GM12878 (cell line): ENCODE data around the gene FUZ. TPM values are rescaled to one million over a fixed set of nuclear protein-coding genes. Genes with fewer than 3 reads are reported as not detected.
A peak's percentile ranks its signal among the peaks of the same experiment; 100 is the strongest.

ENCODE experiments used
- ATAC-seq: fragments of 200-7000 bp; cut with Tn5 transposase; 3 replicates; pipeline ENCODE4 v1.9.1; 2020; ENCODE audit warnings: mild to moderate bottlenecking, moderate library complexity
- BruUV-seq: library from RNA; stranded (reverse); fragments of 400-500 nt; replicated peaks from 2 replicates; lab custom pipeline; 2021; lab: Mats Ljungman, UMichigan
- CTCF ChIA-PET: fragments of 300-600 bp; sonication (Branson Sonifier 250); formaldehyde crosslinking; extraction: SDS; loops from one replicate; lab custom pipeline; 2021; ENCODE audit warnings: inconsistent platforms; lab: Yijun Ruan, JAX
- POLR2A ChIA-PET: fragments of 350-600 bp; formaldehyde crosslinking; extraction: SDS; loops from one replicate; lab custom pipeline; 2021; ENCODE audit warnings: inconsistent platforms; lab: Charles Lee
- RAD21 ChIA-PET: fragments of 300-600 bp; sonication (Branson Sonifier 250); formaldehyde crosslinking; loops from one replicate; lab custom pipeline; 2023; ENCODE audit warnings: antibody characterized with exemption; ENCODE audit not compliant: unreplicated experiment; lab: Charles Lee
- SMC1A ChIA-PET: fragments of 300-600 bp; sonication (Branson Sonifier 250); formaldehyde crosslinking; loops from one replicate; lab custom pipeline; 2023; ENCODE audit not compliant: unreplicated experiment, uncharacterized antibody; lab: Charles Lee
- DNase-seq: peaks from one replicate; pipeline ENCODE4 v3.0.0-alpha.2; 2011; ENCODE audit warnings: low read depth, low spot score
- FAIRE-seq: peaks from 3 replicates; lab custom pipeline; 2011; peaks lifted over from hg19 to GRCh38; lab: Jason Lieb, UNC
- H2AFZ ChIP-seq: 2 replicates; pipeline ENCODE4 v1.6.0; 2011; ENCODE audit warnings: low read depth, low read length, control low read depth; ENCODE audit not compliant: control insufficient read depth
- H3K27ac ChIP-seq: 2 replicates; pipeline ENCODE4 v1.5.1; 2011; ENCODE audit warnings: control low read depth; ENCODE audit not compliant: control insufficient read depth, insufficient read depth
- H3K27me3 ChIP-seq, 2 experiments: replicated peaks in 1 of 2; 2 replicates each; pipeline versions ENCODE4 v1.6.0 to v1.6.1; 2011; ENCODE audit warnings: low read length in 1 of 2; ENCODE audit not compliant: control insufficient read depth in 2 of 2, insufficient read depth in 2 of 2
- H3K36me3 ChIP-seq, 2 experiments: 2 replicates each; pipeline ENCODE4 v1.5.1; 2011; ENCODE audit warnings: low read length in 1 of 2; ENCODE audit not compliant: control insufficient read depth in 2 of 2, insufficient read depth in 2 of 2
- H3K4me1 ChIP-seq: 2 replicates; pipeline ENCODE4 v1.6.1; 2011; ENCODE audit warnings: mild to moderate bottlenecking, low read length, moderate library complexity, mixed read lengths; ENCODE audit not compliant: control insufficient read depth, insufficient read depth
- H3K4me2 ChIP-seq: 2 replicates; pipeline ENCODE4 v1.6.0; 2011; ENCODE audit warnings: control low read depth; ENCODE audit not compliant: control insufficient read depth, insufficient read depth
- H3K4me3 ChIP-seq: fragments of 200-600 bp; sonication (generic); 2 replicates; pipeline ENCODE4 v1.5.1; 2016
- H3K79me2 ChIP-seq: 2 replicates; pipeline ENCODE4 v1.6.0; 2011; ENCODE audit warnings: low read length; ENCODE audit not compliant: control insufficient read depth, insufficient read depth
- H3K9ac ChIP-seq: 2 replicates; pipeline ENCODE4 v1.8.0; 2011; ENCODE audit warnings: low read length, control low read depth, mixed read lengths; ENCODE audit not compliant: control insufficient read depth, insufficient read depth
- H3K9me3 ChIP-seq: replicated peaks from 3 replicates; pipeline ENCODE4 v1.5.1; 2011; ENCODE audit warnings: mild to moderate bottlenecking, low read length; ENCODE audit not compliant: control insufficient read depth, insufficient read depth
- H4K20me1 ChIP-seq: 2 replicates; pipeline ENCODE4 v1.6.0; 2011; ENCODE audit not compliant: control insufficient read depth, insufficient read depth
- CHD1 ChIP-seq: IDR thresholded peaks from 2 replicates; pipeline ENCODE4 v1.6.1; 2012; ENCODE audit warnings: low read depth, low read length, improper control_type of control experiment
- HCFC1 ChIP-seq: fragments of 150-350 bp; IDR thresholded peaks from 2 replicates; pipeline ENCODE4 v1.6.1; 2014; ENCODE audit warnings: low read length
- PBX3 ChIP-seq: IDR thresholded peaks from 2 replicates; pipeline ENCODE4 v1.6.1; 2011; ENCODE audit warnings: mild to moderate bottlenecking, low read depth, low read length, moderate library complexity; ENCODE audit not compliant: insufficient replicate concordance
- PKNOX1 ChIP-seq: fragments of 450-650 bp; IDR thresholded peaks from 2 replicates; pipeline ENCODE4 v1.6.1; 2016; ENCODE audit warnings: mild to moderate bottlenecking
- SIX5 ChIP-seq: IDR thresholded peaks from 2 replicates; pipeline ENCODE4 v1.6.1; 2011; ENCODE audit warnings: mild to moderate bottlenecking, low read depth, low read length, moderate library complexity; ENCODE audit not compliant: severe bottlenecking
- WGBS: methylation state at CpG from one replicate; pipeline ENCODE4 v1.1.6; 2016; ENCODE audit warnings: low lambda C conversion rate; ENCODE audit not compliant: insufficient replicate concordance, insufficient coverage; ENCODE audit errors: missing lambda C conversion rate; 5-methylcytosine and 5-hydroxymethylcytosine counted together
- in situ Hi-C: fragments of 300-500 bp; cut with MboI; formaldehyde crosslinking; loops from 9 replicates; pipeline ENCODE4 v1.14.3; 2018; ENCODE audit warnings: mixed read lengths
- intact Hi-C: fragments of 100-400 bp; cut with micrococcal nuclease; formaldehyde crosslinking; loops from one replicate; pipeline ENCODE4 v1.14.2; 2022; ENCODE audit not compliant: unreplicated experiment
- polyA plus RNA-seq, 11 experiments: library from polyadenylated mRNA; depleted of rRNA in 4 of 11; unstranded in 6 of 11; stranded (reverse) in 5 of 11; fragments of >200 nt; fragmentation: Nextera tagmentation in 4 of 11; fragmentation: Illumina TruSeq in 1 of 11; extraction: Ambion mirVana in 4 of 11; extraction: Trizol in 1 of 11; gene quantifications; 1 replicate in 1 of 11; 2 replicates in 10 of 11; pipeline versions ENCODE4 v1.2.1 to v1.2.3, GENCODE V29; 2011 to 2016; ENCODE audit warnings: inconsistent platforms in 2 of 11, missing spikeins in 2 of 11, low read depth in 1 of 11
- total RNA-seq, 4 experiments: library from RNA; depleted of rRNA in 3 of 4; stranded (reverse); fragments of >200 nt in 3 of 4; fragmentation: Illumina TruSeq in 1 of 4; extraction: Trizol in 1 of 4; gene quantifications; 2 replicates each; pipeline versions ENCODE4 v1.2.1 to v1.2.3, GENCODE V29; 2013 to 2021

Gene FUZ
- total and polyA plus RNA-seq, 10 of the 15 experiments (the other 5 are each of a cell fraction or from before 2014, with no cell fraction given) = 0.18 to 11.5 (median 8.8) TPM

- intact Hi-C loops (no loop called here), in situ Hi-C loops (no loop called here)
- Histone ChIP-seq H3K36me3 (peaks cover 0 to 1% of the 10 kb centered on the region in 2 experiments; a peak in 2 of 4 replicates), H3K4me2 (no peak overlapping the region), H3K9me3 (no peaks in the 10 kb centered on the region), H3K27me3 (no peaks in the 10 kb centered on the region), H4K20me1 (no peaks in the 10 kb centered on the region), H2AFZ (no peak overlapping the region), H3K79me2 (no peaks in the 10 kb centered on the region), H3K9ac (no peak overlapping the region), H3K27ac (no peak overlapping the region), H3K4me3 (no peak overlapping the region), H3K4me1 (peaks cover 7% of the 10 kb centered on the region; the same call in 1 of the 2 replicates)
- WGBS = 100% methylated on average over 6 of the region's 6 CpGs
- no peak for FAIRE-seq
- ChIA-PET POLR2A (no interaction called here), CTCF (interaction anchor here (1.8 kb wide), 1 partner anchor 28 kb away, joined by 5 read pairs; no protein-coding TSS in a partner anchor), RAD21 (interaction anchor here (0.5 to 1.4 kb wide), 2 partner anchors 39 to 102 kb away, joined by 4 read pairs; no protein-coding TSS in a partner anchor), SMC1A (no interaction called here)
- no TSS peak for BruUV-seq
- no peak for DNase-seq
- TF ChIP-seq PKNOX1 = no peak
- TF ChIP-seq PBX3 = no peak
- TF ChIP-seq SIX5 = peak; percentile 41
- TF ChIP-seq HCFC1 = peak; percentile 38; the same call in 1 of the 2 replicates
- TF ChIP-seq CHD1 = no peak
- ATAC-seq = no peak
These were observed 1.8 kb downstream of the FUZ start for GRCh38 chr19:49811328-49811727.
